Measurements from ENCODE around the gene REEP5.

- TF ChIP-seq POLR2AphosphoS5 (IDR thresholded peaks at IDR 0.05) (no peak), EP300 (IDR thresholded peaks at IDR 0.05) (no peak), POLR2A (IDR thresholded peaks at IDR 0.05) (no peak), CTCF (IDR thresholded peaks at IDR 0.05) (no peak)
These were observed 43.8 kb upstream of the REEP5 start for GRCh38 chr5:112965733-112966306.

All from stomach (tissue), 4 donors.